Smooth muscle cell (in vitro differentiated cells): ENCODE results near the gene JCAD. TPM values are rescaled to one million over a fixed set of nuclear protein-coding genes. Genes with fewer than 3 reads are reported as not detected.
"Not testable (repeated sequence)": the region's sequence is repeated elsewhere in the genome, so short reads cannot be mapped to it uniquely, and the experiment has no call there.

Source experiments
- DNase-seq: peaks from one replicate; lab custom pipeline; 2025; ENCODE audit not compliant: unreplicated experiment; lab: John Stamatoyannopoulos, UW
- H2AFZ ChIP-seq: fragments of 200-600 bp; sonication (generic); 2 replicates; pipeline ENCODE4 v1.6.0; 2016; ENCODE audit warnings: antibody characterized with exemption, low read depth, mild to moderate bottlenecking
- H3F3A ChIP-seq: fragments of 200-600 bp; sonication (generic); 2 replicates; pipeline ENCODE4 v1.6.0; 2017; ENCODE audit warnings: antibody characterized with exemption, low read depth
- H3K27ac ChIP-seq: fragments of 200-600 bp; sonication (generic); 2 replicates; pipeline ENCODE4 v1.5.1; 2016; ENCODE audit warnings: low read depth, mild to moderate bottlenecking
- H3K27me3 ChIP-seq: fragments of 200-600 bp; sonication (generic); 2 replicates; pipeline ENCODE4 v1.6.1; 2016; ENCODE audit warnings: low read depth, mild to moderate bottlenecking
- H3K36me3 ChIP-seq: fragments of 200-600 bp; sonication (generic); 2 replicates; pipeline ENCODE4 v1.5.1; 2016; ENCODE audit warnings: low read depth
- H3K4me1 ChIP-seq: fragments of 200-600 bp; sonication (generic); 2 replicates; pipeline ENCODE4 v1.5.1; 2016; ENCODE audit warnings: low read depth
- H3K4me2 ChIP-seq: fragments of 200-600 bp; sonication (generic); 2 replicates; pipeline ENCODE4 v1.6.0; 2016; ENCODE audit warnings: mild to moderate bottlenecking
- H3K4me3 ChIP-seq: fragments of 200-600 bp; sonication (generic); 2 replicates; pipeline ENCODE4 v1.5.1; 2016; ENCODE audit warnings: mild to moderate bottlenecking
- H3K79me2 ChIP-seq: fragments of 200-600 bp; sonication (generic); 2 replicates; pipeline ENCODE4 v1.6.0; 2016; ENCODE audit warnings: low read depth, mild to moderate bottlenecking
- H3K9ac ChIP-seq: fragments of 200-600 bp; sonication (generic); 2 replicates; pipeline ENCODE4 v1.6.0; 2016; ENCODE audit warnings: low read depth
- H3K9me3 ChIP-seq: fragments of 200-600 bp; sonication (generic); replicated peaks from 2 replicates; pipeline ENCODE4 v1.5.1; 2016; ENCODE audit warnings: low read depth
- H4K20me1 ChIP-seq: fragments of 200-600 bp; sonication (generic); 2 replicates; pipeline ENCODE4 v1.6.0; 2016; ENCODE audit warnings: low read depth
- CTCF ChIP-seq: fragments of 200-600 bp; sonication (generic); IDR thresholded peaks from 2 replicates; pipeline ENCODE4 v1.5.1; 2017; ENCODE audit warnings: borderline replicate concordance, mild to moderate bottlenecking, antibody characterized with exemption; ENCODE audit not compliant: insufficient read depth, poor library complexity, severe bottlenecking
- WGBS: methylation state at CpG from one replicate; pipeline ENCODE4 v1.1.7; 2016; ENCODE audit warnings: low lambda C conversion rate; 5-methylcytosine and 5-hydroxymethylcytosine counted together
- polyA plus RNA-seq: library from polyadenylated mRNA; unstranded; fragments of >200 nt; fragmentation: Nextera tagmentation; extraction: Ambion mirVana; gene quantifications from 2 replicates; pipeline ENCODE4 v1.2.1, GENCODE V29; 2016
- total RNA-seq: library from RNA; depleted of rRNA; stranded (reverse); fragments of >200 nt; gene quantifications from 2 replicates; pipeline ENCODE4 v1.2.3, GENCODE V29; 2014

JCAD gene
- total RNA-seq (7.8 and 9.6 TPM in 2 replicates), polyA plus RNA-seq (6.8 and 7.5 TPM in 2 replicates)

- DNase-seq = peak; percentile 38
- Histone ChIP-seq H3K27ac (peak within 1 kb of the TSS; percentile 61), H3K79me2 (peaks cover 7% of the 10 kb centered on the region), H4K20me1 (peaks cover 33% of the 10 kb centered on the region), H3F3A (peaks cover 36% of the 10 kb centered on the region), H3K36me3 (no peaks in the 10 kb centered on the region), H3K9ac (peak within 1 kb of the TSS; percentile 27), H3K4me3 (peak within 1 kb of the TSS; percentile 69), H3K4me2 (peak within 1 kb of the TSS; percentile 91), H3K4me1 (peaks cover 34% of the 10 kb centered on the region), H3K9me3 (no peaks in the 10 kb centered on the region), H2AFZ (peak within 1 kb of the TSS; percentile 73), H3K27me3 (no peaks in the 10 kb centered on the region)
- TF ChIP-seq CTCF = no peak
- 7% methylated on average over 41 of the region's 66 CpGs for WGBS
These were observed at the start of gene JCAD for GRCh38 chr10:30059209-30060107. JCAD (minus strand) TSS chr10:30059586; CDS start chr10:30047812, 11,774 bp downstream.

- TF ChIP-seq CTCF = no peak
- Histone ChIP-seq H3F3A (no peaks in the 10 kb centered on the region), H3K9ac (no peak overlapping the region)
These were observed 47.6 kb upstream of the JCAD start for GRCh38 chr10:30106987-30107386.

GRCh38 chr10:30103595-30104320 lies 44.4 kb upstream of the JCAD start:
- DNase-seq = no peak
- H3K4me1 ChIP-seq = peaks cover 2% of the 10 kb centered on the region
- H3K36me3 ChIP-seq = no peaks in the 10 kb centered on the region
- no peak overlapping the region for H3K9ac ChIP-seq
- no peak overlapping the region for H2AFZ ChIP-seq
- H3K4me2 ChIP-seq = no peak overlapping the region
- no peak for TF ChIP-seq CTCF
- WGBS = 97% methylated on average over 7 of the region's 7 CpGs
- H3K4me3 ChIP-seq = no peak overlapping the region
- no peaks in the 10 kb centered on the region for H3F3A ChIP-seq
- H3K27ac ChIP-seq = no peak overlapping the region
- no peaks in the 10 kb centered on the region for H3K79me2 ChIP-seq
- no peaks in the 10 kb centered on the region for H4K20me1 ChIP-seq
- H3K9me3 ChIP-seq = no peaks in the 10 kb centered on the region
- H3K27me3 ChIP-seq = no peaks in the 10 kb centered on the region

More at GRCh38 chr10:30106987-30107386, 47.6 kb upstream of the JCAD start:
- Histone ChIP-seq H3K27me3 (no peaks in the 10 kb centered on the region), H4K20me1 (no peaks in the 10 kb centered on the region), H3K36me3 (no peaks in the 10 kb centered on the region), H3K4me1 (no peaks in the 10 kb centered on the region), H2AFZ (no peak overlapping the region), H3K27ac (no peak overlapping the region), H3K4me3 (no peak overlapping the region), H3K9me3 (no peaks in the 10 kb centered on the region), H3K79me2 (no peaks in the 10 kb centered on the region), H3K4me2 (no peak overlapping the region)
- no peak for DNase-seq
- WGBS = 92% methylated on average over 5 of the region's 5 CpGs

GRCh38 chr10:30099706-30100105 lies 40.3 kb upstream of the JCAD start:
- H2AFZ ChIP-seq, H3K9me3 ChIP-seq, H3K9ac ChIP-seq, H3K4me1 ChIP-seq, H4K20me1 ChIP-seq, H3K27ac ChIP-seq, H3K4me2 ChIP-seq, H3F3A ChIP-seq, H3K27me3 ChIP-seq, DNase-seq, H3K79me2 ChIP-seq, H3K36me3 ChIP-seq, H3K4me3 ChIP-seq: not testable (repeated sequence)
- 80% methylated on average over 7 of the region's 7 CpGs for WGBS
